ACC112 (cell line): ENCODE measurements around the gene CDH16.
A peak's percentile ranks its signal among the peaks of the same experiment; 100 is the strongest.

Experiments used
- H2AFZ ChIP-seq: fragments of 200-600 bp; sonication (generic); one replicate; pipeline ENCODE4 v1.6.0; 2017; ENCODE audit warnings: antibody characterized with exemption, low read length; ENCODE audit not compliant: unreplicated experiment
- H3K27ac ChIP-seq: fragments of 200-600 bp; sonication (generic); 2 replicates; pipeline ENCODE4 v1.5.1; 2014; ENCODE audit warnings: low read depth, mild to moderate bottlenecking, antibody characterized with exemption, low read length, moderate library complexity
- H3K27me3 ChIP-seq: fragments of 200-600 bp; sonication (generic); 2 replicates; pipeline ENCODE4 v1.6.1; 2014; ENCODE audit warnings: mild to moderate bottlenecking, antibody characterized with exemption, low read length, moderate library complexity, mixed read lengths; ENCODE audit not compliant: insufficient read depth
- H3K36me3 ChIP-seq: fragments of 200-600 bp; sonication (generic); 2 replicates; pipeline ENCODE4 v1.6.1; 2016; ENCODE audit warnings: mild to moderate bottlenecking, antibody characterized with exemption, low read length, moderate library complexity, mixed read lengths; ENCODE audit not compliant: insufficient read depth
- H3K4me1 ChIP-seq: fragments of 200-600 bp; sonication (generic); one replicate; pipeline ENCODE4 v1.6.1; 2016; ENCODE audit warnings: low read length, mixed read lengths; ENCODE audit not compliant: insufficient read depth, unreplicated experiment, control insufficient read depth
- H3K4me3 ChIP-seq: fragments of 200-600 bp; sonication (generic); 2 replicates; pipeline ENCODE4 v1.5.1; 2014; ENCODE audit warnings: mild to moderate bottlenecking, low read depth, low read length
- H3K79me2 ChIP-seq: fragments of 200-600 bp; sonication (generic); one replicate; pipeline ENCODE4 v1.6.0; 2016; ENCODE audit warnings: low read length; ENCODE audit not compliant: control insufficient read depth, unreplicated experiment, insufficient read depth

Gene CDH16

DNA sequence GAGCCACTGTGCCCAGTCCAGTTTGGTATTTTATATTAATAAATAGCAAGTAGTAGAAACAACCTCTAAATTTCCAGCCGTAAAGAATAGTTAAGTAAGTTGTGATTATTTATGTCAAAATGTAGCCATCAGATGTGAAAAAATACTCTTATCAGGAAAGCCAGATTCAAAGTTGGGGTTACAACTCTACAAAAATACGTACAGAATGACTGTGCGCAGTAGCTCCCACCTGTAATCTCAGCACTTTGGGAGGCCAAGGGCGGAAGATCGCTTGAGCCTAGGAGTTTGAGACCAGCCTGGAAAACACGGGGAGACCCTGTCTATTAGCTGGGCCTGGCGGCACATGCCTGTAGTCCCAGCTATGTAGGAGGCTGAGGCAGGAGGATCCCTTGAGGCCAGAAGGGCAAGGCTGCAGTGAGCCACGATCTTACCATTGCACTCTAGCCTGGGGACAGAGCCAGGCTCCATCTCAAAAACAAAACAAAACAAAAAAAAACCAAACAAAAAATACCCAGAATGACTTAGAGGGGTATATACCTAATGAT, 36.6 kb downstream of the CDH16 start:
- H3K4me3 ChIP-seq: peak overlapping the region; percentile 96; the same call in 1 of the 2 replicates
- H3K36me3 ChIP-seq: no peaks in the 10 kb centered on the region
- peaks cover 12% of the 10 kb centered on the region for H3K79me2 ChIP-seq
- no peak overlapping the region for H3K27ac ChIP-seq
- peaks cover 4% of the 10 kb centered on the region for H3K4me1 ChIP-seq
- H2AFZ ChIP-seq: no peak overlapping the region
- H3K27me3 ChIP-seq: no peaks in the 10 kb centered on the region

DNA sequence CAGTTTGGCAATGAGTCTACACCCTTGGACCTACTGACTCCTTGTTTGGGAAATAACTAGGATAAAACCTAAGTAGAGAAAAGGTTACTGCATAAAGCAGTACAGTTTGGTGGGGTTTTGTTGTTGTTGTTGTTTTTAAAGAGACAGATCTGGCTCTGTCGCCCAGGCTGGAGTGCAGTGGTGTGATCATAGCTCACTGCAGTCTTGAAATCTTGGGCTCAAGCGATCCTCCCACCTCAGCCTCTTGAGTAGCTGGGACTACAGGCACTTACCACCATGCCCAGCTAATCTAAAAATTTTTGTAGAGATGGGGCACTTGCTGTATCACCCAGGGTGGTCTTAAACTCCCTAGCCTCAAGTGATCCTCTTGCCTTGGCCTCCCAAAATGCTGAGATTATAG, 37.1 kb downstream of the CDH16 start:
- peaks cover 4% of the 10 kb centered on the region for H3K4me1 ChIP-seq
- peak overlapping the region; percentile 96 for H3K4me3 ChIP-seq
- no peak overlapping the region for H3K27ac ChIP-seq
- no peaks in the 10 kb centered on the region for H3K36me3 ChIP-seq
- peaks cover 12% of the 10 kb centered on the region for H3K79me2 ChIP-seq
- no peaks in the 10 kb centered on the region for H3K27me3 ChIP-seq
- H2AFZ ChIP-seq: no peak overlapping the region

DNA sequence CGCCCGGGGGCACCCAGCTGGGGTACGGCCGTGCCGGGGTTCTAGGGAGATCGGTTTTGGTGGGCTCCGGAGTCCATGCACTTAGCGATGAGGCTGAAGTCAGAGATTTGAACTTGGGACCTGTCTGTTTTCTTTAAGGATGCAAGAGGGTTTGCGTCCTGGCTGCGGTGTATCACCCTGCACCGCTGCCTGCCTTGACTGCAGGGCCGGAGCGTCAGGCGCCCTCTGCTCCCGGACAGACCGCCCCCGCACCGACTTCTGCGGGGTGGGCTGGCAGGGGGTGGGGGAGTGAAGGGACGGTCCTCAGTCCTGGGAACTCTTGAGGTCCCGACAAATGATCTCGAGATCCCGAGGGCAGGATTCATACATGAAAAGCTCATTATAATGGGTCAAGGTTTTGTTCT, 37.7 kb downstream of the CDH16 start:
- Histone ChIP-seq H3K4me1 (peaks cover 4% of the 10 kb centered on the region), H3K27ac (no peak overlapping the region), H3K36me3 (no peaks in the 10 kb centered on the region), H3K4me3 (peak overlapping the region; percentile 96), H3K79me2 (peaks cover 12% of the 10 kb centered on the region), H3K27me3 (no peaks in the 10 kb centered on the region), H2AFZ (peak overlapping the region; percentile 43)

DNA sequence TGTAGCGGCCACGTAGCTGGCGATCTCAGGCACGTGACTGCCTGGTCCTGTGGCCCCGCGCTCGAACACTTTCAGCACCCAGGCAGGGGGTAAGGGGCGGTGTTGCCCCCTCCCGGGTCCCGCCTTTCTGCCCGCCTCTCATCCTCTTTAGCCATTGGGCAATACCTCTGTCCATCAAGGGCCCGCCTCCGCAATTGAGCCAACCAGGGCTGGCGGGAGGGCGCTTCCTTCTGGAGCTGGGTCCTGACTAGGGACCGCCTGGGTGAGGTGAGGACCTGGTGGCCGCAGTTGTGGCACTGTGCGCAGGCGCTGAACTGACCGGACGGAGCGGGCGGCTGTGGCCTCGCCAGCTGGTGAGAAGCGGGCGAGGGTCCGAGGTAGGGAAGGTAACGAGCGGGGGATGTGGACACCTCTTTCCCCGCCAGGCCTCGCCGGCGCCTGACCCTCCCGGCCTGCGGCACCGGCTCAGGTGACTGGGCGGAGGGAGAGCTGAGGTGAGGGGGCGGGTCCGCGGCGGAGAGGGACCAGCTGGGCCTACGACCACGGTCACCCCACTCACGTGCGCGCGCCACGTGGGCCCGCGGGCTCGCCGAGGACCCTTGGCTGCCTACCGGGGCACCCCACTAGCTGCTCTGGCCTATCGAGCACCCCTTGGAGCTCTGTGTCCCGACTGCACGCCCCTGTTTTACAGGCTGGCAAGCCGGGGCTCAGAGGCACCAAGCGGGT, 38.2 kb downstream of the CDH16 start, which contains the start of gene PDP2:
TSS of gene PDP2 (plus strand) at position 228 of the 726 bp plus-strand sequence. CDS start 3,770 bp downstream, outside the sequence.
- peaks cover 12% of the 10 kb centered on the region for H3K79me2 ChIP-seq
- H3K4me1 ChIP-seq: peaks cover 7% of the 10 kb centered on the region
- peak within 1 kb of the TSS; percentile 84 for H2AFZ ChIP-seq
- H3K27ac ChIP-seq: no peak within 1 kb of the TSS
- H3K27me3 ChIP-seq: no peaks in the 10 kb centered on the region
- no peaks in the 10 kb centered on the region for H3K36me3 ChIP-seq
- peak within 1 kb of the TSS; percentile 96 for H3K4me3 ChIP-seq

DNA sequence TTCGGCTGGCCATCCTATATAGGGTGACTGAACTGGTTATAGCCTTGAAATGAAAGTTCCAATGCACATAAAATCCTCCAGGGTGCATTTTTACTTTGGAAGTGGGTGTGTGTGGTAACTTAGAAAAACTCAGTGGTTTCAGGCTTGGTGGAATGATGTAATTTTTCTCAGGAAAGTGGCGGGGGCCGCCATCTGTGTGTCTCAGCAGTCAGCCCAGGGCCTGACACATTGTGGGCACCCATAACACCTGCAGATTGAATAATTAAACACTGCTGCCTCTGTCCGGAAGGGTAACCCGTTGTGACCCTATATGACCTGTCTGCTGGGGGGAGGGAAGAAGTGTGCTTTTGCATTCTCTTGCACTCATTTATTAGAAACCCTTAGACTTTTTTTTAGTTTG, 40.6 kb downstream of the CDH16 start:
- no peak overlapping the region for H3K27ac ChIP-seq
- no peaks in the 10 kb centered on the region for H3K27me3 ChIP-seq
- H3K4me3 ChIP-seq: no peak overlapping the region
- H3K4me1 ChIP-seq: peaks cover 24% of the 10 kb centered on the region
- H2AFZ ChIP-seq: no peak overlapping the region
- H3K79me2 ChIP-seq: peaks cover 12% of the 10 kb centered on the region
- H3K36me3 ChIP-seq: no peaks in the 10 kb centered on the region

DNA sequence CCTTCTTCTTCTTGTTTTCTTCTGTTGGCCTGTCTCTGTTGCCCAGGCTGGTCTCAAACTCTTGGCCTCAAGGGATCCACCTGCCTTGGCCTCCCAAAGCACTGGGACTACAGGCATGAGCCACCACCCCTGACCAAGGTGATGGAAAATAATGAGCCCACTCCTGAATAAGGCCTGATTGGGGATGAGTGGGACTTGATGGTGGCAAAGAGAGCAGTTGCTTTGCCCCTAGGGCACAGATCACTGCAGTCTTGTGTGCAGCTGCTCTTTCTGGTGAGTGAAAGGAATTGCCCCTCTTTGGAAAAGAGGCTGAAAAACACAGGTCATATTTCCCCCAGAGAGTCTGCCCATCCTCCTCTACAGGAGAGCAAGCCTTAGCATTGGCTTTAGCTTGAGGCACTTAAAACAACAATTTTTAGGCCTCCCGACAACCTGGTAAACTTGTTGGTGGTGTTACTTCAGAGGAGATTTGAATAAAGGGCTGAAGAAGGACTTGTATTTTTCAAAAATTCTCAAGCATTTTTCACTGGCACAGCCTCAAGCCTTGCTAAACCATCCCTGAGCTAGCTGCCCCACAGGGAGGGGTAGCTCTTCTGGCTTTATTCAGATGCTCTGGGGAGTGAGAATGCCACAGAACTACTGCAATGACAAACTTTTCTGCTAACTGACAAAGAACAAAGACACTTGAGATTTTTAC, 44.5 kb downstream of the CDH16 start:
- H3K4me3 ChIP-seq: no peak overlapping the region
- H3K4me1 ChIP-seq: peaks cover 20% of the 10 kb centered on the region
- H3K36me3 ChIP-seq: no peaks in the 10 kb centered on the region
- H3K27ac ChIP-seq: peak overlapping the region; percentile 66
- H3K27me3 ChIP-seq: no peaks in the 10 kb centered on the region
- H2AFZ ChIP-seq: peak overlapping the region; percentile 5
- no peaks in the 10 kb centered on the region for H3K79me2 ChIP-seq

DNA sequence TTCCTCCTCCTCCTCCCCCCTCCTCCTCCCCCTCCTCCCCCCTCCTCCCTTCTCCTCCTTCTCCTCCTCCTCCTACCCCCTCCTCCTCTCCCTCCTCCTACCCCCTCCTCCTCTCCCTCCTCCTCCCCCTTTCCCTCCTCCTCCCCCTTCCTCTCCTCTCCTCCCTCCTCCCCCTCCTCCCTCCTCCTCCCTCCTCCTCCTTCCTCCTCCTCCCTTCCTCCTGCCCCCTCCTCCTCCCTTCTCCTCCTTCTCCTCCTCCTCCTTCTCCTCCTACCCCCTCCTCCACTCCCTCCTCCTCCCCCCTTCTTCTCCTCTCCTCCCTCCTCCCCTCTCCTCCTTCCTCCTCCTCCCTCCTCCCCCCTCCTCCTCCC, 45.0 kb downstream of the CDH16 start:
- Histone ChIP-seq H3K27me3 (no peaks in the 10 kb centered on the region), H3K27ac (peak overlapping the region; percentile 66), H3K4me3 (no peak overlapping the region), H2AFZ (no peak overlapping the region), H3K36me3 (no peaks in the 10 kb centered on the region), H3K79me2 (no peaks in the 10 kb centered on the region), H3K4me1 (peaks cover 20% of the 10 kb centered on the region)

DNA sequence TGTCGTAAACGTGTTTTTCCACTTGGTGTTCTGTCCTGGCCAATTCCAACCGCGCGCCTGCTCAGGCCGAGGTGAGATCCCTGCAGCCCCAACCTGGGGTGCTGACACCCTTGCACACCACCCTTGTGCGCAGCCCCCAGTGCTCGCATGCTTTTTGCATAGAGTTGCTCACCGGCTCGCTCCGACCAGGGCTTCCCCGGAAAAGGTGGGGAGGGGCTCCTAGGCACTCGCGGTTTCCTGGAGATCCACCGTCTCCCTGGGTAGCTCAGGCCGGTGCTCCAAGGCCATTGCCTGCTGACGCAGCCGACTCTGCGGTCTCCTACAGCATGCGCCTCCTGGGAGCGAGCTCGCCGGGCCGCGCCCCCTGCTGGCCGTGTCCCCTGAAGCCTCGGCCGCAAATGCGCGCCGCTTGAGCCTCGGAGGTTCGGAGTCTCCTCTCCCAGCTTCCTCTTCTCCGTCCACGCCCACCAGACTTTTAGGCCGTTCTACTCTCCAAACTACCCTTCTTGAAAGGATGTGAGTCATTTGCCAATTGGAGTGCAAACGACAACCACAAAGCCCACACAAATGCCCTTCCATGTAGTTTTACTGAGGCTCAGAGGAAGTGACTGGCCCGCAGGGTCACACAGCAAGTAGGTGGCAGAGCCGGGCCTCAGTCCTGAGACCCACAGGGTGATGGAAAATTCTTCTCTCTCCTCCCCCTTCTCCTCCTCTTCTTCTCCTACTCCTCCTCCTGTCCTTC, 45.6 kb downstream of the CDH16 start:
- Histone ChIP-seq H3K36me3 (no peaks in the 10 kb centered on the region), H2AFZ (peak overlapping the region; percentile 61), H3K4me1 (peaks cover 20% of the 10 kb centered on the region), H3K27ac (peak overlapping the region; percentile 66), H3K27me3 (no peaks in the 10 kb centered on the region), H3K79me2 (no peaks in the 10 kb centered on the region), H3K4me3 (peak overlapping the region; percentile 76)

DNA sequence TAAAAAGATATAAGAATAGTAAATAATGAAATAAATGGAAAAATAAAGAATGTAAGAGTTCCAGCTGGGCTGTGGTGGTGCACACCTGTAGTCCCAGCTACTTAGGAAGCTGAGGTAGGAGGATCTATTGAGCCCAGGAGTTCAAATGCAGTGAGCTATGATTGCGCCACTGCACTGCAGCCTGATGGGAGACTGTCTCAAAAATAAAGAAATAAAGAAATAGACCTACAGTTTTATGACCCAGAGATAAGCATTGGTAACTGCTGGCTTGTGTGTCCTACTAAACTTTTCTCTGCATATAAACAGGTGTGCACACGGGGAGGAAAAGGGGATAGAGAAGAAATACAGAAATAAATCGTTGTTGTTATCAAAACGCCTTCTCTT, 46.1 kb downstream of the CDH16 start:
- Histone ChIP-seq H3K36me3 (no peaks in the 10 kb centered on the region), H3K27me3 (no peaks in the 10 kb centered on the region), H3K27ac (peak overlapping the region; percentile 21; the same call in 1 of the 2 replicates), H2AFZ (peak overlapping the region; percentile 61), H3K79me2 (no peaks in the 10 kb centered on the region), H3K4me1 (peaks cover 20% of the 10 kb centered on the region), H3K4me3 (peak overlapping the region; percentile 76)

DNA sequence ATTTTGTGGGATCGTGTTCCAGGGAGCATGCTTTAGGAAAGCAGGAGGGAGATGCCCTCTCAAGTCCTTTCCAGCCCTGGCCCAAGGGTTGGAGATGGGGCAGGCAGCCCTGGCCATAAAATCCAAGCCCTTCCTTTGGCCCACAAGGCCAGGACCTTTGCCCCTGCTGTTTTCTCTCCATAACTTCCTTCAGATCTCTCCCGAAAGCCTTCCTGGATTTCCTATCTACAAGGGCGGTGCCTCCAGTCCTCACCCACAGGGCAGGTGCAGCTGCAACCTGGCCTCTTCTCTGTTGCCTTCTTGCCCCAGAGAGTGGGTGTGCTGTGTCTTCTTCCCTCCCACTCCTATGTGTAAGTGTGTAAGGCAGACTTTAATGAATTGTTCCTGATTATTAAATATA, 46.8 kb downstream of the CDH16 start:
- Histone ChIP-seq H3K36me3 (no peaks in the 10 kb centered on the region), H3K4me3 (no peak overlapping the region), H2AFZ (no peak overlapping the region), H3K27me3 (no peaks in the 10 kb centered on the region), H3K79me2 (no peaks in the 10 kb centered on the region), H3K4me1 (peaks cover 20% of the 10 kb centered on the region), H3K27ac (no peak overlapping the region)
